HAP-1 (cell line): ENCODE data around the gene SOX6.

ENCODE experiments used
- DNase-seq, 2 experiments: peaks; one replicate each; pipeline ENCODE4 v3.0.0-alpha.2; 2016 to 2020; ENCODE audit warnings: low spot score in 2 of 2
- H3K27me3 ChIP-seq: fragments of 250-450 bp; sonication (Bioruptor Pico); 2 replicates; pipeline ENCODE4 v1.5.1; 2020; ENCODE audit warnings: low read depth, mild to moderate bottlenecking, moderate library complexity
- H3K36me3 ChIP-seq: fragments of 250-450 bp; sonication (Bioruptor Pico); replicated peaks from 2 replicates; pipeline ENCODE4 v1.5.1; 2020; ENCODE audit warnings: mild to moderate bottlenecking
- H3K4me1 ChIP-seq: fragments of 250-450 bp; sonication (Bioruptor Pico); 2 replicates; pipeline ENCODE4 v1.5.1; 2020; ENCODE audit warnings: mild to moderate bottlenecking
- H3K4me3 ChIP-seq: fragments of 250-450 bp; sonication (Bioruptor Pico); 2 replicates; pipeline ENCODE4 v1.5.1; 2020; ENCODE audit warnings: mild to moderate bottlenecking, moderate library complexity
- H3K9me3 ChIP-seq: fragments of 250-450 bp; sonication (Bioruptor Pico); 2 replicates; pipeline ENCODE4 v1.5.1; 2020; ENCODE audit warnings: mild to moderate bottlenecking, moderate library complexity
- in situ Hi-C: fragments of 300-500 bp; cut with MboI; formaldehyde crosslinking; loops from 3 replicates; pipeline ENCODE4 v1.14.3; 2020; ENCODE audit warnings: low sequenced_read_pairs, inconsistent platforms, mixed read lengths

SOX6 gene

GRCh38 chr11:16293204-16293681 lies 63.1 kb downstream of the SOX6 start:
- peak; percentile 19 to 82 for DNase-seq
- Histone ChIP-seq H3K27me3 (no peaks in the 10 kb centered on the region), H3K4me1 (peaks cover 31% of the 10 kb centered on the region), H3K36me3 (no peaks in the 10 kb centered on the region), H3K9me3 (no peaks in the 10 kb centered on the region), H3K4me3 (no peak overlapping the region)
- in situ Hi-C loops: loop anchor here (25.0 kb wide), 1 partner anchor 319 kb away; no protein-coding TSS in a partner anchor

DNA sequence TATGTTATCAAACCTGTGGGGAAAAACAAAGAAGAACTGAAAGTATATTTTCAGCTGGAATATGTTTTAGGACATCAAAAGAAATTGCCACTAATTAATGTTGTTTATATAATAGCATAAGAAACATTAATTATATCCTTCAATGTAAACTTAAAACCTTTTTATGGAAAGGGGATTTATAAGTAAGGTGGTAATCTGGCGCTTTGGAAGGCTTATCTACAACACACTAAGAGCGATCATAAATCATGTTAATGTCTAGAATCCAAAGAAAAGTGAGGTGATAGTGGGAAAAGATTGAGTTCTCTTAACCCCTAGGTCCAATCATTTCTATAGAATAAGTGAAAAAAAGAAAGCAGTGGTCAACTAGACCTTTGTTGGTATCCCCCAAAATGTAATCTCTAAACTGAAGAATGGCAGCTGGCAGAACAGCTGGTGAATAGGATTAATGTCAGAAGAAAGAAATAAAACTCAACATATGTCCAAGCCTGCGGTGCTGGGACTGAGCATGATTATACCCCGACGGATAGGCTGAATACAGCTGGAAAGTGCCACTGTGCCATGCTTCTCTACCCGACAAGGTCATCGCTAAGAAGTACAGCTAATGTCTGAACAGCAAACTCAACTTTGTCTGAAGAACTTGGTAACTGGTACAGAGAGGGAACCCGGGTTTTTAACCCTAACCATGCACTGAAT lies 64.0 kb downstream of the SOX6 start:
- DNase-seq: peak; percentile 13 to 24
- Histone ChIP-seq H3K9me3 (no peaks in the 10 kb centered on the region), H3K36me3 (no peaks in the 10 kb centered on the region), H3K4me1 (peaks cover 31% of the 10 kb centered on the region), H3K4me3 (no peak overlapping the region), H3K27me3 (no peaks in the 10 kb centered on the region)
- in situ Hi-C loops: loop anchor here (25.0 kb wide), 1 partner anchor 320 kb away; no protein-coding TSS in a partner anchor

GRCh38 chr11:16291729-16292128 lies 64.6 kb downstream of the SOX6 start:
- peaks cover 31% of the 10 kb centered on the region for H3K4me1 ChIP-seq

DNA sequence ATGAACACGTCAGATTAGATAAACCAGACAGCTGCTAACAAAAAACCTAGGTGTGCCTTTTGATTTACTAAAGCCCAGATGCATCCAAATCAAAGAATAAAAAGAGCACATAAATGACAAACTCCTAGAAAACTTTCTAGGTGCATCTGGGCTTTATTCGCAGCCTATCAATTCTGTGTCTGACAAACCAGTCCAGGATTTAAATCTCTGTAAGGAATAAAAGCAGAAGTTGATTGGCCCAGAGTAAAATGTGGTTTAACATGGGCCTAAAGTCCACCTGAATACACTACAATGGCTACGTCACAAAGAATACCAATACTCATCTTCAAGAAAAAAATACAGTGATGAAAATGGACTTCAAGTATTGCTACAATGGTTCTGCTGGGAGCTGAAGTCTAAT lies 66.8 kb downstream of the SOX6 start:
- DNase-seq: no peak
- in situ Hi-C loops: loop anchor here (25.0 kb wide), 1 partner anchor 323 kb away; no protein-coding TSS in a partner anchor
- Histone ChIP-seq H3K4me3 (no peak overlapping the region), H3K36me3 (no peaks in the 10 kb centered on the region), H3K4me1 (peaks cover 31% of the 10 kb centered on the region), H3K27me3 (no peaks in the 10 kb centered on the region), H3K9me3 (no peaks in the 10 kb centered on the region)

More at GRCh38 chr11:16291729-16292128, 64.6 kb downstream of the SOX6 start:
- Histone ChIP-seq H3K4me3 (no peak overlapping the region), H3K9me3 (no peaks in the 10 kb centered on the region), H3K36me3 (no peaks in the 10 kb centered on the region), H3K27me3 (no peaks in the 10 kb centered on the region)
- no peak for DNase-seq
- in situ Hi-C loops: loop anchor here (25.0 kb wide), 1 partner anchor 321 kb away; no protein-coding TSS in a partner anchor

- Histone ChIP-seq H3K36me3 (no peaks in the 10 kb centered on the region), H3K4me3 (no peak overlapping the region), H3K27me3 (no peaks in the 10 kb centered on the region), H3K9me3 (no peaks in the 10 kb centered on the region), H3K4me1 (peaks cover 21% of the 10 kb centered on the region)
- in situ Hi-C loops: loop anchor here (25.0 kb wide), 1 partner anchor 325 kb away; no protein-coding TSS in a partner anchor
- DNase-seq: no peak
Measured at GRCh38 chr11:16287630-16288280, 68.6 kb downstream of the SOX6 start.

GRCh38 chr11:16286095-16286494 lies 70.3 kb downstream of the SOX6 start:
- H3K36me3 ChIP-seq: no peaks in the 10 kb centered on the region
- peaks cover 12% of the 10 kb centered on the region for H3K4me1 ChIP-seq
- no peak for DNase-seq
- no peaks in the 10 kb centered on the region for H3K9me3 ChIP-seq
- H3K27me3 ChIP-seq: no peaks in the 10 kb centered on the region
- H3K4me3 ChIP-seq: no peak overlapping the region
- in situ Hi-C loops: loop anchor here (25.0 kb wide), 1 partner anchor 326 kb away; no protein-coding TSS in a partner anchor

DNA sequence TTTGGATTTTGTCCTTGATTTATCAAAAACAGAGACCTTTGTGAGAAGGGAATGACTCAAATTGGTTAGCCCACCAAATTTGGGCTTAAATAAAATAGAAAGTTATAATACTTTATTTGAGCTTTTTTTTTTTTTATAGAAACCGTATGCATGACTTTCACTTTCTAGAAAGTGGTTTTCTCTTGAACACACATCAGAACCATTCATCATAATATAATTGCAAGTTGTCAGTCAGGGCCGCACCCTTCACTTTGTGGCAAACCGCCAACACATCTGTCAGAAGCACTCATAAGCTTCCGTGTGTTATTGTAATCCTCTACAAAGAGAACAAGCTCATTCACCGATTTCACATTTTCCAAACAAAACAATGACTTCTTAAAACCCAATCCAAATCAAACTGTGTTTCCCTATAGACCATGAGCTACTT lies 76.1 kb downstream of the SOX6 start:
- Histone ChIP-seq H3K4me3 (no peak overlapping the region), H3K9me3 (no peaks in the 10 kb centered on the region), H3K4me1 (peaks cover 23% of the 10 kb centered on the region), H3K36me3 (no peaks in the 10 kb centered on the region), H3K27me3 (no peaks in the 10 kb centered on the region)
- in situ Hi-C loops: loop anchor here (25.0 kb wide), 1 partner anchor 332 kb away; no protein-coding TSS in a partner anchor
- DNase-seq: peak; percentile 73 to 82

DNA sequence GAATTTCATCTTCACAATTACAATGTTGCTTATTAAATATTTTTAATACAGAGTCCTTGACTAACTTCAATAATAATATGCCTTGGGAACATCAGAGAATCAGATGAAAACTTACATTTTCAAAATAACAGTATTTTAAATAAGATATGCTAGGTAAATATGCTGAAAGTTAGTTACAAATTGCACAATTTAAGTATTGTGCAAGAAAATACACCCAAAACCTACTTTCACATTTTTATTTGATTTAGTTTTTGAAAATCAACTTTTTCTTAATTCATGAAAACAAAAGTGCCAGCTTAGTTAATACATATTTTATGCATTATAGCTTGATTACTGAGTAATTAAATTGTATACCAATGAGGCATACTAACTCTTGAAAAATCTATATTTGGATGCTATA lies 76.8 kb downstream of the SOX6 start:
- H3K27me3 ChIP-seq: no peaks in the 10 kb centered on the region
- DNase-seq: no peak
- H3K9me3 ChIP-seq: no peaks in the 10 kb centered on the region
- in situ Hi-C loops: loop anchor here (25.0 kb wide), 1 partner anchor 333 kb away; no protein-coding TSS in a partner anchor
- H3K4me3 ChIP-seq: no peak overlapping the region
- no peaks in the 10 kb centered on the region for H3K36me3 ChIP-seq
- peaks cover 23% of the 10 kb centered on the region for H3K4me1 ChIP-seq

DNA sequence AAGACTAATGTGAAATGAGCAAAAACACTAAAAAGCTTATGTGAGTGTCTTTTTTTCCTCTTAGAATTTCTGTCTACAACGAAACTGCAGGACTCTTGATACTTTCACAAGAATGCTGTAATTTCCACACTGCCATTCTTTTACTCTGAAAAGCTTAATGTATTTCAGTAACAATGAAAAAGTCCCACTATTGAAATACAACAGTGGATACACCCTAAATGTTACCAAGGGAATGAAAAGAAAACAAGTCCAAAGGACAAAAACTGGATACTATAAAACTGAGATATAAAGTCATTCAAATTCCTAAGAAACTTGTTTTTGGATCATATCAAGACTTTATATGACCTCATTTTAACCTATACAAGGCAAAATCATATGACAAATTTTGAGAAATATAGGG lies 77.4 kb downstream of the SOX6 start:
- in situ Hi-C loops: loop anchor here (25.0 kb wide), 1 partner anchor 333 kb away; no protein-coding TSS in a partner anchor
- no peaks in the 10 kb centered on the region for H3K27me3 ChIP-seq
- H3K4me1 ChIP-seq: peaks cover 23% of the 10 kb centered on the region
- peak in 1 of 2 experiments; percentile 84 for DNase-seq
- H3K36me3 ChIP-seq: no peaks in the 10 kb centered on the region
- H3K4me3 ChIP-seq: no peak overlapping the region
- no peaks in the 10 kb centered on the region for H3K9me3 ChIP-seq

DNA sequence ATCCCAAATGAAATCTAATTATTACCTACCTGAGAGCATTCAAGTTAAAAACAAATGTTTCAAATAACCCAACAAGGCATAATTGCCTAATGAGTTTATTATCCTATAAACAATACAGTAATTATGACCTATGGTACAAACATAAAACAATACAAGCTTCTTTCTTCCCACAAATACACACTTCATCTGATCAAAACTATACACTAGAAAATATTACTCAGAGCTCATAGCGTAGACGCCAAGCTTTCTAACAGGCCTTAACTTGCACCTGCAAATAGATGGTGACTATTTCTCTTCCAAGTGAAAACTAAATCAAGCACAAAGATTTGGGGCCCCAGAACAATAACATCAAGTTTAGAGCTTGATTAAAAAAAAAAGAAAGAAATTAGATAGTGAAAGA lies 78.1 kb downstream of the SOX6 start:
- Histone ChIP-seq H3K4me1 (peaks cover 23% of the 10 kb centered on the region), H3K9me3 (no peaks in the 10 kb centered on the region), H3K4me3 (no peak overlapping the region), H3K27me3 (no peaks in the 10 kb centered on the region), H3K36me3 (no peaks in the 10 kb centered on the region)
- no peak for DNase-seq
- in situ Hi-C loops: loop anchor here (25.0 kb wide), 1 partner anchor 334 kb away; no protein-coding TSS in a partner anchor

DNA sequence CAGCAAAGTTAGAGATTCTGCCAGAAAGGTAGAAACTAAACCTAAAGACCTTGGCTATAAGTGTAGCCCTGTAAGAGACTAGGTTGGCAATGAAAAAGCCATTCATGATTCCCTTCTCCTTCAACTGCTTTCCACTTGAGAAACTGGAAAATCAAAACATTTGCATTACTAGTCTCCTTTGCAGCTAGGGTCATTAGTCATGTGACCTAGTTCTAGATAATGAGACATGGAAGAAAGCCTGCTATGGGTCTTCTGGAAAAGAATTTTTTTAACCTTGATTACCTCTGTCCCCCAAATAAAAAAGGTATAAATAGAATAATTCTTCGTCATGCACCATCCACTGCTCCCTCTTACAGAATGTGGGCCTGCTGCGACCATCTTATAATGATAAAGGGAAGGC lies 80.1 kb downstream of the SOX6 start:
- Histone ChIP-seq H3K4me3 (no peak overlapping the region), H3K36me3 (no peaks in the 10 kb centered on the region), H3K9me3 (no peaks in the 10 kb centered on the region), H3K4me1 (peaks cover 23% of the 10 kb centered on the region), H3K27me3 (no peaks in the 10 kb centered on the region)
- in situ Hi-C loops: loop anchor here (25.0 kb wide), 1 partner anchor 336 kb away; no protein-coding TSS in a partner anchor
- DNase-seq: no peak

GRCh38 chr11:16271258-16271657 lies 85.1 kb downstream of the SOX6 start:
- DNase-seq: no peak
- Histone ChIP-seq H3K4me3 (no peak overlapping the region), H3K9me3 (no peaks in the 10 kb centered on the region), H3K27me3 (no peaks in the 10 kb centered on the region), H3K36me3 (no peaks in the 10 kb centered on the region), H3K4me1 (no peaks in the 10 kb centered on the region)
- in situ Hi-C loops: no loop called here

DNA sequence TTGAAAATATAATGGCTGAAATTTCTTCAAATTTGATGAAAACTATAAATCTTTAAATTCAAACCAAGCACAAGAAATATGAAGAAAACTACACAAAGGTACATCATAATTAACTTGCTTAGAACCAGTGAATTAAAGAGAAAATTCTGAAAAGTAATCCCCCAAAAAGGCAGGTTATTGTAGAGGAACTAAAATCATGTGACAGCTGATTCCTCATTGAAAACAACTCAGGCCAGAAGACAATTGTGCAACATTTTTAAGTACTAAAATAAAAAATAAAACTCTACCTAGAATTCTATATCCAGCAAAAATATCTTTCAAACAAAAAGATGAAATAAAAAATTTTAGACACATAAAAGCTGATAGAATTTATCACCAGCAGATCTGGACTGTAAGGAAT lies 90.3 kb downstream of the SOX6 start:
- no peaks in the 10 kb centered on the region for H3K4me1 ChIP-seq
- H3K9me3 ChIP-seq: no peaks in the 10 kb centered on the region
- no peak overlapping the region for H3K4me3 ChIP-seq
- in situ Hi-C loops: no loop called here
- H3K27me3 ChIP-seq: no peaks in the 10 kb centered on the region
- no peak for DNase-seq
- no peaks in the 10 kb centered on the region for H3K36me3 ChIP-seq

DNA sequence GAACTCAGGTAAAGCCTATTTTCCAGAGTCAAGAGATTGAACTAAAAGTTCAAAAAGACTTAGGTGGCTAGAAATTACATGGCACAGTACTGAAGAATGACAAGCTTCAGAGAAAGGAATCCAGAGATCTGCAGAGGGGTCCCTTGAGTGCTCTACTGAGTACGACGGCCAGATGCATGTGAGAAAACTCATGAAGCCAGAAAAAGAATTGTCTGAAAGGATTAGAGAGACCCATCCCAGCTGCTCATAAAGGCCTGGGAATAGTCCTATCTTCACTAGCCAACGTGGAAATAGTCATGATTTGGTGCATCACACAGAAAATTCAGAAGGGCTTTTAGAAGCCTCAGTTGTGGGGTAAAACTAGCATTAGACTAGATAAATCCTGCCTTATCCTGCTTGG lies 91.3 kb downstream of the SOX6 start:
- in situ Hi-C loops: no loop called here

More for the DNA sequence above, 91.3 kb downstream of the SOX6 start:
- Histone ChIP-seq H3K4me1 (no peaks in the 10 kb centered on the region), H3K36me3 (no peaks in the 10 kb centered on the region), H3K9me3 (no peaks in the 10 kb centered on the region), H3K4me3 (no peak overlapping the region), H3K27me3 (no peaks in the 10 kb centered on the region)
- DNase-seq: no peak
